NB4 (cell line): ENCODE measurements around the gene PAPOLB.

Source experiments
- MYC ChIP-seq: IDR thresholded peaks from 2 replicates; pipeline ENCODE4 v1.6.1; 2011; ENCODE audit warnings: low read depth, low read length
- POLR2A ChIP-seq: IDR thresholded peaks from 2 replicates; pipeline ENCODE4 v1.6.1; 2011; ENCODE audit warnings: mild to moderate bottlenecking; ENCODE audit not compliant: insufficient read length; ENCODE audit errors: extremely low read depth
- TF ChIP-seq, protein P1 (sequence below): IDR thresholded peaks from one replicate; pipeline ENCODE4 v1.5.1; 2012; ENCODE audit warnings: low read depth, low read length
- TF ChIP-seq, protein P2 (sequence below): IDR thresholded peaks from 2 replicates; pipeline ENCODE4 v1.6.1; 2011; ENCODE audit warnings: low read depth, low read length

DNA sequence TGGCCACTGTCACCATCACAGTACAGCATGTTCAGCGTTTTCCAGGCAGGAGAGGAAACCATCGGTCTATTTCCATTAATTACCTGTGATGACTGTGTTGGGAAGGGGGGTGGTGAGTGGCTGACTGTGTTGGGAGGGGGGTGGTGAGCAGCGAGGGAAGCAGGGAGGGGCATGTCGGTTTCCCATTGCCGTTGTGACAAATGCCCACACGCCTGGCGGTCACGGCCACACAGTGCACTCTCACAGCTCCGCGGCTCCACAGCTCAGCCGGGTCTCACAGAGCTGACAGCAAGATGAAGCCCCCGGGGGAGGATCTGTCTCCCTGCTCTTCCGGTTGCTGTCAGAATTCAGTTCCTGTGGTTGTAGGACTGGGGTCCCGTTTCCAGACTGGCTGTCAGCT lies 47.4 kb downstream of the PAPOLB start:
- TF ChIP-seq POLR2A (no peak), MYC (no peak)
- TF ChIP-seq, protein P1, sequence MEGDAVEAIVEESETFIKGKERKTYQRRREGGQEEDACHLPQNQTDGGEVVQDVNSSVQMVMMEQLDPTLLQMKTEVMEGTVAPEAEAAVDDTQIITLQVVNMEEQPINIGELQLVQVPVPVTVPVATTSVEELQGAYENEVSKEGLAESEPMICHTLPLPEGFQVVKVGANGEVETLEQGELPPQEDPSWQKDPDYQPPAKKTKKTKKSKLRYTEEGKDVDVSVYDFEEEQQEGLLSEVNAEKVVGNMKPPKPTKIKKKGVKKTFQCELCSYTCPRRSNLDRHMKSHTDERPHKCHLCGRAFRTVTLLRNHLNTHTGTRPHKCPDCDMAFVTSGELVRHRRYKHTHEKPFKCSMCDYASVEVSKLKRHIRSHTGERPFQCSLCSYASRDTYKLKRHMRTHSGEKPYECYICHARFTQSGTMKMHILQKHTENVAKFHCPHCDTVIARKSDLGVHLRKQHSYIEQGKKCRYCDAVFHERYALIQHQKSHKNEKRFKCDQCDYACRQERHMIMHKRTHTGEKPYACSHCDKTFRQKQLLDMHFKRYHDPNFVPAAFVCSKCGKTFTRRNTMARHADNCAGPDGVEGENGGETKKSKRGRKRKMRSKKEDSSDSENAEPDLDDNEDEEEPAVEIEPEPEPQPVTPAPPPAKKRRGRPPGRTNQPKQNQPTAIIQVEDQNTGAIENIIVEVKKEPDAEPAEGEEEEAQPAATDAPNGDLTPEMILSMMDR: no peak
- TF ChIP-seq, protein P2, sequence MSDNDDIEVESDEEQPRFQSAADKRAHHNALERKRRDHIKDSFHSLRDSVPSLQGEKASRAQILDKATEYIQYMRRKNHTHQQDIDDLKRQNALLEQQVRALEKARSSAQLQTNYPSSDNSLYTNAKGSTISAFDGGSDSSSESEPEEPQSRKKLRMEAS: no peak
